Cerebellar nuclear complex (tissue), 1 donor: ENCODE results near the gene RAB7A.
"Not testable (repeated sequence)": the region's sequence is repeated elsewhere in the genome, so short reads cannot be mapped to it uniquely, and the experiment has no call there.

ENCODE experiments used
- DNase-seq, 2 experiments: peaks; one replicate each; lab custom pipeline; 2025; lab: John Stamatoyannopoulos, UW

The RAB7A gene

DNA sequence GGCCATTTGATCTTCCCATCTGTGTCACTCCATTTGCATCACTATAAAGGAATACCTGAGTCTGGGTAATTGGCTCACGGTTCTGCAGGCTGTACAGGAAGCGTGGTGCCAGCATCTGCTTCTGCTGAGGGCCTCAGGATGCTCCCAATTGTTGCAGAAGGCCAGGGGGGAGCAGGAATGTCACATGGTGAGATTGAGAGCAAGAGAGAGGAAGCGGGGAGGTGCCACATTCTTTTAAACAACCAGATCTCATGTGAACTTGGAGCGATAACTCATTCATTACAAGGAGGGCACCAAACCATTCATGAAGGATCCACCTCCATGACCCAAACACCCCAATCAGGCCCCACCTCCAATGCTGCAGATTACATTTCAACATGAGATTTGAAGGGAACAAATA is 13.1 kb upstream of the RAB7A start:
- DNase-seq = no peak

DNA sequence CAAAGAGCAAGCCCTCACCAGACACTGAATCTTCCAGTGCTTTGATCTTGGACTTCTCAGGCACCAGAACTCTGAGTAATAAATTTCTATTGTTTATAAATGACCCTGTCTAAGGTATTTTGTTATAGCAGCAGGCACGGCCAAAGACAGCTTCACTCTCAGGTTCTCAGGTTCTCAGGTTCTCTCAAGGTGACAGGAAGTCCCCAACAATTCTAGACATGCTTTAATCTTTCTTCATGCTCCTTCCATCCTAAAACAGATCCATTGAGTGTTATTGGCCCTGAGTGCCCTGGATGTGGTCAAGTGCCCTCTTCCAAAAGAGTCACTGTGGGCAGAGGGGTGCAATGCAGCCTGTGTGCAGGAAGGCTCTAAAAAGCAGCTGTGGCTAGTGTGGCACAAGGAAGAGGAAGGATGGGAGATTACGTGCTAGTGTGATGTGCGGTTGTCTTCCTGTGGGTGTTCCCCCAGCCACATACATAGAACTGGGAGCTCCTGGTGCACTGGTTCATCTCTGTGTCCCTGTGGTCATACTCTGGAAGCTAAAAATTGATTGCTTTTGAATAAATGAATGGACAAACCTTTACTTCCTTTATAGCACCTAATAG is 11.0 kb upstream of the RAB7A start:
- no peak for DNase-seq

DNA sequence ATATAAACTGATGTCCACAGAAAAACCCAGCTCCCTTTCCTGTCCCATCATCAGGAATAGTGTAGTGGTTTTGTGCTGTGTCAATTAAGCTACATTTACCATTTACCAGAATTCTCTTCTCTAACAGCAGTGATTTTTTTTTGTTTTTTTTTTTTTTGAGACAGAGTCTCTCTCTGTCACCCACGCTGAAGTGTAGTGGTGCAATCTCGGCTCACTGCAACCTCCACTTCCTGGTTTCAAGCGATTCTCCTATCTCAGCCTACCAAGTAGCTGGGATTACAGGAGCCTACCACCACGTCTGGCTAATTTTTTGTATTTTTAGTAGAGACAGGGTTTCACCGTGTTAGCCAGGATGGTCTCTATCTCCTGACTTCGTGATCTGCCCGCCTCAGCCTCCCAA is 7.1 kb upstream of the RAB7A start:
- DNase-seq = not testable (repeated sequence)

DNA sequence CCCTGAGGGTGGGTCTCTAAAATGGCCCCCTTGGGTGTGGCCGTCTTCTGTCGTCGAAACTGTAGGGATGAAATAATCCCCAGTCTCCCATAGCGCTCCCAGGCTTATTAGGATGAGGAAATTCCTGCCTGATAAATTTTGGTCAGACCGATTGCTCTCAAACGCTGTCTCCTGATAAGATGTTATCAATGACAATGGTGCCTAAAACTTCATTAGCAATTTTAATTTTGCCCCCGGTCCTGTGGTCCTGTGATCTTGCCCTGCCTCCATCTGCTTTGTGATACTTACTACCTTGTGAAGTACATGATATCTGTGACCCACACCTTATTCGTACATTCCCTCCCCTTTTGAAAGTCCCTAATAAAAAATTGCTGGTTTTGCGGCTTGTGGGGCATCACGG is 5.1 kb upstream of the RAB7A start:
- no peak for DNase-seq

DNA sequence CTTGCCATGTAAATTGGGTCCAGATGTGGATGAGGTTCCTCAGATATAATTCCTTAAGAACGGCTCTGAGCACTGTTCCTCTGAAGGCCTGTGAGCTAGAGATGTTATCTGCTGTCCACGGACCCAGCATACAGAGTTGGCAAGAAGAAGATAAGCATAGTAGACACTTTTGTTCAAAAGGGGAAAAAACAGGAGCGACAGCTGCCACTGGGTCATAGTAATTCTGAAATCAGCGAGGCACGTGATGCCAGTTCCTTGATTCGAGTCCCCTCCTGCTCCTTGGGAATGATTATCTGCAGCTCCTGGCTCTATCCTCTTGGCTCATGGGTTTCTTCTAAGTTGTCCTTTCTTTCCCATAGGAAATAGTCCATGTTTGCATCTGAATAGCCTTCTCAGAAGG is 2.5 kb upstream of the RAB7A start:
- no peak for DNase-seq

DNA sequence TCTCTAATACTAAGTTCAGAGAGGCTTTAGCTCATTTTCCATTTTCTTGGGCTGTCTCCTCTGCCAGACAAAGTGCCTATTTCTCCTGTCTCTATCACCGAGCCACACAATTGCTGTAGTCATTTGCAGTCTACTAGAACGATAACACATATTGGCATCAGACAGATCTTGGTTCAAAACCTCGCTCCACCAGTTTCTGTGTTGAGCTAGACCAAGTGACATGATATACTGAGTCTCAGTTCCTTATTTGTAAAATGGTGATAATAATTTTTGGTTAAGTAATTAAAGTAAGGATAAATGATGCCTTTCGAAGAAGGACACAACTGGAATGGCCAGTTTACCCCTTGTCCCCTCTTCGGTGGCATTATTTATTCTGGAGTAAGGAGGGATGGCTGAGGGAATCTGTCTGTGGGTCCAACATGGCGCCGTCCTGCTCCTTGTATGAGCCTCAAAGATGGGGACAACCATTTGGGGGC is 398 bp upstream of the RAB7A start:
- no peak for DNase-seq

DNA sequence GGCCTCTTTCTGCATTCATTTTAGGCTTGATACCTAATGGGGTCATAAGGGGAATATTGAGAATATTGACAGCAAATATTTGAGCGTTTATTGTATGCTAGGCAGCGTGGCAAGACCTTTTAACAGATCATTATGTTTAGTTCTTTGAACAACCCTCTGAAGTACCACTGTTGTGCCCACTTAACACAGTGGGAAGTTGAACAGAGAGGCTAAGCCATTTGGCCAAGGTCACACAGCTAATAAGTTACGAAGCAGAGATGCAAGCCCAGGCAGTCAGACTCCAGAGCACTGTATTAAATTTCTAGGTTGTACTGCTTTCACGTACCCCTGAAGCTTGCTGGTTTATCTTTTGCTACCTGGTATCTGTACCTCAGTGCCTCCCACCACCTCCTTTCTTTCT is 1.1 kb downstream of the RAB7A start:
- no peak for DNase-seq

DNA sequence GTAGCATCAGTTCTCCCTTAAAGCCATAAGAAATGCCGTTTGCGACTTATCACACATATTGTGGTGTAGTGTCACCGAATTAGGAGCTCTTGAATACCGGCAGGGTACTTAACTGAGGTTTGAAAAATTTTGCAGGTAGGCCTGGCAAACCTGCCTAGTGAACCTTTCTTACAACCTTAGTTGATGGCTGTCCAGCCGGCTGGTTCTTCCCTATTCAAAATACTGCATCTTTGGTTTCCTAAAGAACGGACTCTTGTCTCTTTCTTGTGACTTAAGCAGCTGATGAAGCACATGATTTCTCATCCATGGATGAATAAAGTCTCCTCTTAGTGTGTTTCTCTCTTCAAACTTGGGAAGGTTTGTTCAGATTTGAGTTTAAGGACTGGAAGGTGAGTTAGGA is 1.5 kb downstream of the RAB7A start:
- no peak for DNase-seq

DNA sequence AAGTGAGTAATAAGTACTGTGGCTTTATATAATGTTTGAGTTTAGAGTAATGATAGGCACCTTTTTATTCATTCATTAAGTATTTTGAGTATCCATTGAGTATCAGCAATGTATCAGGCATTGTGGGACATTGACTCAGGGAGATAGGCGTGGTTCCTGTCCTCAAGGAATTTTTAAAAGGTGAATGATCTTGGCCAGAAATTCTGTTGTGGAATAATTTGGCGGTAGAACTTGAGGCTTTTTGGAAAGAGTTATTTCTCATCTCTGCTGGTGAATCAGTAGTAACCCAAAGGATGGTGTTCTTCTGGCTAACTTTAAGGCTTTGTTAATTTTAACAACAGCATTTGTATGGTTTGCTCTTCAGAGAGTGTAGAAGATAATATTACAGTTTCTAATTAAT is 2.0 kb downstream of the RAB7A start:
- no peak for DNase-seq

DNA sequence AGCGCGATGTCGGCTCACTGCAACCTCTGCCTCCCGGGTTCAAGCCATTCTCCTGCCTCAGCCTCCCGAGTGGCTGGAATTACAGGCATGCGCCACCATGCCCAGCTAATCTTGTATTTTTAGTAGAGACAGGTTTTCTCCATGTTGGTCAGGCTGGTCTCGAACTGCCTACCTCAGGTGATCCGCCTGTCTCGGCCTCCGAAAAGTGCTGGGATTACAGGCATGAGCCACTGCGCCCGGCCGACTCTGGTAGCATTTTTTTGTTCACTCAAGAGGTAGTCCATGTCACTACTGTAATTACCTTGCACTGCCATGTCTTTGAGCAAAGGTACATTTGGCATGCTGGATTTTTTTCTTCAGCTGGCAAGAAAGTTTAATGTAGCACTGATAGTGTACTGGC is 2.5 kb downstream of the RAB7A start:
- not testable (repeated sequence) for DNase-seq

DNA sequence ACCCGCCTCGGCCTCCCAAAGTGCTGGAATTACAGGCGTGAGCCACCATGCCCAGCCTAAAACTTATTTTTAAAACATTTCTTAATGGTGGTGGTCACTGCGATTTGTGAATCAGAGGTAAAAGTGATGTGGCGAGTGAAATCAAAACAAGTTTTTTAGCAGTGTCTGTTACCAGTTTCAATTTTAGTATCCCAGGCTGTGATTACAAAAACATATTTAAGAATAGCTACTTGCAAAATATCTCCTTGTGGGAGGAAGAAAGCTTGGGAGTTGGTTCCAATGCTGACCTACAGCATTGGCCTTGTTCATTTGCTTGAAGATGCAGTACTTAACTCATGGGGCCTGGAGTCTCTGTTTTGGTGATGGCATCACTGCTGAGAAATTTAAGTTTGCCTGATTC is 4.5 kb downstream of the RAB7A start:
- no peak for DNase-seq

DNA sequence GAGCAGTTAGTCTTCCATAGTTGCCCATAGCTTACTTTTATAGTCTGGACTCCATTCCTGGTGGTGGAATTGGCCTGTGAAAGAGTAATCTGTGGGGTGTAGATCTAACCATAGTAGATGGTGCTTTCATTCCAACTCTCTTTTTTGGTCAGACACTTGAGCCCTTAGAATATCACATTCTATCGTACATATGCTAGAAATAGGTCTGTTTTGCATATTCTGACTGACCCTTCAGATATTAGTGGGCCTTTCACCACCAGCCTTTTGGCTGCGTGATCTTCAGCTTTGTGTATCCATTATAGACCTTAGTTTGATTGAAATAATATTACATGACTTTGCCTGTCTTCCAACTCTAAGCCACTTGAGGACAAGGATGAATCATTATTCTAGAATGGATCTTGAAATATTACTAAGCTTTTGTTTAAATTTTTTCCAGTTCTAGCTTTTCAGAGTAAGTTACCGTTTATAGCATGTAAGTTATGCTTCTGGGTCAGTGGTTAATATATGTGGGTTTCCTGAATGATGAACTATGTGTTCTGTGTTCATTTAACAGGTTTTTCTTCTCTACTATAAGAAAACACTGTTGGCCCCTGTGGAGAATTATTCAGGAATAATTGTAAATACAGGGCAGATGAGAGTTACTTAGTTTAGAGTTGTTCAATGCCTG is 8.7 kb downstream of the RAB7A start:
- DNase-seq = no peak

DNA sequence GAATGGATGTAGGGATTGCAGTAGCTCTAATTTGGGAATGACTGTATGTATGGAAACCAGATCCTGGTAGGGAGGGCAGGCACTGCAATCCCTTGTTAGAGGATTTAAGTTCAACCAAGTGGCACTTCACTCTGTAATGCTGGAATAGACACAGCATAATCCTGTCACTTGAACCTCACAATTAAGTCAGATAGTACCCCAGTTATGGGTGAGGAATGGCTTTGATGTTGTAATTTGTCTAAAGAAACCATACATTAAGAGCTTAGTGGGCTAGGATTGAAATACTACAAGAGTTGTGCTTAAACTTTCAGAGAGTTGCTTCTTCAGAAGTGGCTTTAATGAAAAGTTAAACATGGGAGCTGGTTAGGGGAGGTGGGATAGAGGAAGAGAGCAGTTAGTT is 9.3 kb downstream of the RAB7A start:
- DNase-seq = no peak

DNA sequence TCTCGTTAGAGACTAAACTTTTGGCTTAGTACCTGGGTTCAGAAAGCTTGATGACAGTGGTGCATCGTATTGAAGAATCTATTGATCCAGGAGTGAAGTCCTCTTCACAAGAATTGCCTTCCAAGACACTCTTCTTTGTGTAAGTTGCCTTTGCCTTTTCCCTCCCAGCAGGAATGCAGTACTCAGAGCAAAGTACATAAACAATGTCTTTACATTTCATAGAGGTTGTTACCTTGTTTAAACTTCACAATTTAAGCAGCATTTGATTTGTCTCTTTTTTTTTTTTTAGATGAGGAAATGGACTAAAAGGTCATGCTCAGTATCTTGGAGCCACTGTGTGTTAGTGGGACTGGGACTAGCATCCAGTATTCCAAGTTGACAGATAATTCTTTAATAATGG is 9.9 kb downstream of the RAB7A start:
- no peak for DNase-seq

DNA sequence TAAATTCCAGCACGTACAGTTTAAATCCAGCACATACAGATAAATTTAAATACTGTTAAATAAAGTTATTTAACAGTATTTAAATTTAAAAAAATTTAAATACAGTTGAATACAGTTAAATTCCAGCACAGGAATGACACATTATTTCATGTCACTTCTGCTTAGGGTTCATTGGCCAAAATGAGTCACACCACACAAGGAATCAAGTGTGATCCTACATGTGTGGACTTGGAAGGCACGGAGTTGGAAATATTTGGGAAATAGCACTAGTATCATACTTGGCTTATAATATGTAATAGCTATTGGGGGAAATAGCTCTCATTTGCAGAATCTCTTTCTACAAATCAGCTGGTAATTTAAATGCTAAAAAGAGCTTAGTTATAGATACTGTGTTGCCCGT is 10.6 kb downstream of the RAB7A start:
- DNase-seq = no peak

DNA sequence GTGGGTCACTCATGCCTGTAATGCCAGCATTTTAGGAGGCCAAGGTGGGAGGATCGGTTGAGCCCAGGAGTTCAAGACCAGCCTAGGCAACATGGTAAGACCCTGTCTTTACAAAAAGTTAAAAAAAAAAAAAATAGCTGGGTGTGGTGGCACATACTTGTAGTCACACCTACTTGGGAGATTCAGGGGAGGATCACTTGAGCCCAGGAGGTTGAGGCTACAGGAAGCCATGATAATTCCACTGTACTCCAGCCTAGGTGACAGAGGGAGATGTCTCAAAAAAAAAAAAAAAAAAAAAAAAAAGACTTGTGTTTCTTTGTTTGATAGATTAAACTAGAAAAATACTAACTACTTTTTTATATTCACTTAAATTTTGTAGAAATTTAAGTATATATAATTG is 14.6 kb downstream of the RAB7A start:
- no peak for DNase-seq

DNA sequence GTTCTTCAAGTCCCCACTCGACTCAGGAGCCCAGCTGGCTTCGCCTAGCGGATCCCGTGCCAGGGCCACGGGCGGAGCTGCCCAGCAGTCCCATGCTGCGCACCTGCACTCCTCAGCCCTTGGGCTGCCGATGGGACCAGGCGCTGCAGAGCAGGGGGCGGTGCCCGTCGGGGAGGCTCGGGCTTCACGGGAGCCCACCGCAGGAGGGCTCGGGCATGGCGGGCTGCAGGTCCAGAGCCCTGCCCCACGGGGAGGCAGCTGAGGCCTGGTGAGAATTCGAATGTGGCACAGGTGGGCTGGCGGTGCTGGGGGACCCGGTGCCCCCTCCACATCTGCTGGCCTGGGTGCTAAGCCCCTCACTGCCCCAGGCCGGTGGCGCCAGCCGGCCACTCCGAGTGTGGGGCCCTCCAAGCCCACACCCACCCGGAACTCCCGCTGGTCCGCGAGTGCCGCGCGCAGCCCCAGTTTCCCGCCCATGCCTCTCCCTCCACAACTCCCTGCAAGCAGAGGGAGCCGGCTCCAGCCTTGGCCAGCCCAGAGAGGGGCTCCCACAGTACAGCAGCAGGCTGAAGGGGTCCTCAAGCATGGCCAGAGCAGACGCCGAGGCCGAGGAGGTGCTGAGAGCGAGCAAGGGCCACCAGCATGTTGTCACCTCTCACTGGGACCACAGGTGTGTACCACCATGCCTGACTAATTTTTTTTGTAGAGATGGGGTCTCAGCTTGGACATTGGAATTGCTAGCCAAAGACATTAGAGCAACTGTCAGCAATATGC is 17.0 kb downstream of the RAB7A start:
- DNase-seq = no peak

DNA sequence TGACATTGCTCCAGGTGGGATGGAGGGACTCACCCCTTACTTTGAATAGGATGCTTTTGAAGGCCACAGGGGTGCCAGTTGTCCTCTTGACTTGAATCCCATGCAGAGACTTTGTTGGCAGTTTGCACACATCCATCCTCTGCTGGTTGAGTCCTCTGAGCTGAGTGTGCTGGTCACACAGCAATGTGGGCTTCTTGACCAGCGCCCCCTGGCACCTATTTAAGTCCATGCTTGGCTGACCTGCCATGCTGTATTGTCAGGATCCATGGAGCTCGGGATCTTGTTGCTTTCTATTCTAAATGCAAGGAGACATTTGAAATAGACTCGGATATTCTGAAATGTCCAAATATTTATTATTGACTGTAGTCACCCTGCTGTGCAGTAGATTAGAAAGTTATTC is 19.8 kb downstream of the RAB7A start:
- DNase-seq = no peak

DNA sequence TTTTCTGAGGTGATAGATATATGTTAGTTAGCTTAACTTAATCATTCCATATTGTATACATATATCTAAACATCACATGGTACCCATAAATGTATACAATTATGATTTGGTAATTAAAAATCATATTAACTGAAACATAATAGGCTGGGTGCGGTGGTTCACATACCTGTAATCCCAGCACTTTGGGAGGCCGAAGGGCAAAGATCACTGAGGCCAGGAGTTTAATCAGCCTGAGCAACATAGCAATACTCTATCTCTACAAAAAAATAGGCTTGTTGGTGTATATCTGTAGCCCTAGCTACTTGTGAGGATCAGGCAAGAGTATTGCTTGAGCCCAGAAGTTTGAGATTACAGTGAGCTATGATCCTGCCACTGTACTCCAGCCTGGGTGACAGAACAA is 20.9 kb downstream of the RAB7A start:
- no peak for DNase-seq

DNA sequence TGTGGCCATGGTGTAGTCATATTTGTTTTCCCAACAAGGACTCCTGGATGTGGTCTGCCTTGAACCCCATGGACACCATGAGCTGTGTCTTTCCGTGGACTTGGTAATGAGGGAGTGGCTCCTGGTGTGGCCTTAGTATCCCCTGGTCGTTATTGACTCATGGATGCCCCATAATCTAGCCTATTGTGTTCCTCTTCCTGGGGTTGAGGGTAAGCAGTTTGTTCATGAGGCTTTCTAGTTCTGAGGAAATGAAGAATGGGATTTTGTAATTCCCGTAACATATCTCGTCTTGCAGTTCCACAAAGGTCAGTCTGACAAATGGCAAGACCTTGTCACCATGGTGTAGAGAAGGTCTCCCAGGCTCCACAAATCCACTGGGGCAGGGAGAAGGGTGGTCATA is 22.6 kb downstream of the RAB7A start:
- no peak for DNase-seq

DNA sequence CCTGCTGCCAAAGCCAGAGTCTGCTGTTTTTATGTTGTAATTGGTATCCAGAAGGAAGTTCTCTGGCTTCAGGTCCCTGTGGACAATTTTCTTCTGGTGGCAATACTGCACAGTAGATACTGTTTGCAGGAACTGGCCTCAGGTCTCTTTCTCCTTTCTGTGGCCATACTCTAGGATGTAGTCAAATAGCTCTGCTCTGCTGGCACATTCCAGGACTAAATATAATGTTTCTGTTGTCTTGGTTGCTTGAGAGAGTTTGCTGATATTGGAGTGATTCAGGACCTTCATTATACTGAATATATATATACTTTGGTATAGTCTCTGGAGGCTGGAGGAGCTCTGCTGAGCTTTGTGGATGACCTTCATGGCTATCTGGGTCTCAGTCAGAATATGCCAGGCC is 23.1 kb downstream of the RAB7A start:
- DNase-seq = no peak

DNA sequence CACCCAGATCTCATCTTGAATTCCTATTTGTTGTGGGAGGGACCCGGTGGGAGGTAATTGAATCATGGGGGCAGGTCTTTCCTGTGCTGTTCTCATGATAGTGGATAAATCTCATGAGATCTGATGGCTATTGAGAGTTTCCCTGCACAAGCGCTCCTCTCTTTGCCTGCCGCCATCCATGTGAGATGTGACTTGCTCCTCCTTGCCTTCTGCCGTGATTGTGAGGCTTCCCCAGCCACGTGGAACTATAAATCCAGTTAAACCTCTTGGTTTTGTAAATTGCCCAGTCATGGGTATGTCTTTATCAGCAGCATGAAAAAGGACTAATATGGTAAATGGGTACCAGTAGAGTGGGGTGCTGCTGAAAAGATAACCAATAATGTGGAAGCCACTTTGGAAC is 23.6 kb downstream of the RAB7A start:
- not testable (repeated sequence) for DNase-seq

DNA sequence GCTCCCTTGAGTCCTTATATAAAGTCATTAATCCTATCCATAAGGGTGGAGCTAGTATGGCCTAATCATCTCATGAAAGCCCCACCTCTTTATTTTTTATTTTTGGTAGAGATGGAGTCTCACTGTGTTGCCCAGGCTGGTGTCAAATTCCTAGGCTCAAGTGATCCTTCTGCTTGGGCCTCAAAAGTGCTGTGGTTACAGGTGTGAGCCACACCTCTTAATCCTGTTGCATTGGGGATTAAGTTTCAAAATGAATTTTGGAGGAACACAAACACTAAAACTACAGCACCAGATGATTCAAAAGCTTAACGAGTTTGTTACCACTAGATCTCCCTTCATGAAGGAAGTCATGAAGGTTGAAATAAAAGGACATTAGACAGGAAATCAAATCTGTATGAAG is 27.7 kb downstream of the RAB7A start:
- DNase-seq = no peak
